Mucosa of descending colon (tissue), 3 donors: ENCODE results near the gene CD99L2. TPM values are rescaled to one million over a fixed set of nuclear protein-coding genes. Genes with fewer than 3 reads are reported as not detected.

Experiments used
- ATAC-seq: fragments of 200-7000 bp; cut with Tn5 transposase; one replicate; pipeline ENCODE4 v1.9.1; 2020; ENCODE audit warnings: mild to moderate bottlenecking, moderate library complexity
- DNase-seq, 3 donors: peaks; one replicate each; pipeline ENCODE4 v3.0.0-alpha.2; 2020
- H3K36me3 ChIP-seq: fragments of 200-600 bp; one replicate; pipeline ENCODE4 v1.8.0; 2021; ENCODE audit warnings: low read depth, mild to moderate bottlenecking
- H3K4me1 ChIP-seq: fragments of 200-600 bp; one replicate; pipeline ENCODE4 v1.8.0; 2021; ENCODE audit warnings: low read depth, mild to moderate bottlenecking
- H3K4me3 ChIP-seq: fragments of 200-600 bp; one replicate; pipeline ENCODE4 v1.8.0; 2021; ENCODE audit warnings: mild to moderate bottlenecking
- H3K9me3 ChIP-seq: fragments of 200-600 bp; one replicate; pipeline ENCODE4 v1.8.0; 2021; ENCODE audit warnings: mild to moderate bottlenecking
- CTCF ChIP-seq: fragments of 200-600 bp; IDR thresholded peaks from one replicate; pipeline ENCODE4 v1.8.0; 2022; ENCODE audit warnings: antibody characterized with exemption, mild to moderate bottlenecking
- intact Hi-C, 2 donors: fragments of 100-400 bp; cut with DNase I in 1 of 2; cut with micrococcal nuclease in 1 of 2; formaldehyde crosslinking; loops; one replicate each; pipeline versions ENCODE4 v1.11.0 to v1.11.1; 2022; cut with DNase I, micrococcal nuclease
- total RNA-seq, 3 donors: library from RNA; stranded (reverse); fragmentation: NEBNext Ultra II Directional in 2 of 3; extraction: Animal tissue kit (Norgen Biotek cat#: 25700) in 2 of 3; gene quantifications; one replicate each; pipeline versions ENCODE4 v1.2.1 to v1.2.4, GENCODE V29; 2021 to 2023
- donor health status: DM: no; HTN: no; CAD: no; lungs with moderate emphysema.
- donor health status: DM: no; HTN: no; CAD: no.
- donor health status: DM: no; HTN: yes; CAD: no.

Gene CD99L2
- total RNA-seq, 3 donors from 2014 or later: 12.3 to 48.0 (median 15.6) TPM

GRCh38 chrX:150719621-150720020, 178.8 kb downstream of the CD99L2 start:
- intact Hi-C loops: no loop called here
- DNase-seq (no peak), ATAC-seq (no peak)
- no peaks in the 10 kb centered on the region for H3K4me1 ChIP-seq
- no peaks in the 10 kb centered on the region for H3K36me3 ChIP-seq
- H3K9me3 ChIP-seq: no peaks in the 10 kb centered on the region
- TF ChIP-seq CTCF: no peak
- H3K4me3 ChIP-seq: no peak overlapping the region

Other genes with a start within 250 kb of the CD99L2 start
- 10 to 100 TPM; 14.4 to 20.2 (median 17.6) TPM for gene MTMR1, start 205.3 kb downstream of the CD99L2 start, total RNA-seq
- 10 to 100 TPM in 2 of 3 donors, 1 to 10 TPM in 1; 9.8 to 51.2 (median 29.1) TPM for gene HMGB3, start 84.7 kb upstream of the CD99L2 start, total RNA-seq